Measurements from ENCODE around the gene STAM.

The STAM gene

DNA sequence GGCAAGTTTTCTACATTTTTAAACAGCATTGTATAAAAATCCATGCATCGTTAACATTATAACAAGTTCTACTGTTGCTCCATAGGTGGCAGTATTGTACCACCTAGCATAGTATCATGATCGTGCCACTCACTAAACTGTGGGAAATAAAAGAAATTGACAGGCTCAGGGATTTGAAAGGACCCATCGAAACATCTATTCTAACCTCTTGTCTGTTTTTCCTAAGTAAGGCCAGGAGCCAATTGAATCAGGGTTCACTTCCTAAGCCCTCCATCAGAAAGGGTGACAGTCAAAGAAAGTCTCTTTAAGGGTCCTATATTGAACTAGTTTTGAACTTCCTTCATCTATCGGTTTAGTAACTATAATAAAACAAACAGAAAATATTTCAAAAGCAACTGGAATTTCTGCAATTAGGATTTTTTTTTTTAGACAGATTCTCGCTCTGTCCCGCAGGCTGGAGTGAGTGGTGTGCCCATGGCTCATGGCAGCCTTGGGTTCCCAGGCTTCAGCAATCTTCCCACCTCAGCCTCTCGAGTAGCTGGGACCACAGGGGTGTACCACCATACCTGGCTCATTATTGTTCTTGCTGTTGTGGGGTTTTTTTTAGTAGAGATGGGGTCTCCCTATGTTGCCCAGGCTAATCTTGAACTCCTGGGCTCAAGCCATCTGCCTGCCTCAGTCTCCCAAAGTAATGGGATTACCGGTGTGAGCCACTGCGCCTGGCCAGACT, 36.2 kb upstream of the STAM start:
- TF ChIP-seq, protein P1, sequence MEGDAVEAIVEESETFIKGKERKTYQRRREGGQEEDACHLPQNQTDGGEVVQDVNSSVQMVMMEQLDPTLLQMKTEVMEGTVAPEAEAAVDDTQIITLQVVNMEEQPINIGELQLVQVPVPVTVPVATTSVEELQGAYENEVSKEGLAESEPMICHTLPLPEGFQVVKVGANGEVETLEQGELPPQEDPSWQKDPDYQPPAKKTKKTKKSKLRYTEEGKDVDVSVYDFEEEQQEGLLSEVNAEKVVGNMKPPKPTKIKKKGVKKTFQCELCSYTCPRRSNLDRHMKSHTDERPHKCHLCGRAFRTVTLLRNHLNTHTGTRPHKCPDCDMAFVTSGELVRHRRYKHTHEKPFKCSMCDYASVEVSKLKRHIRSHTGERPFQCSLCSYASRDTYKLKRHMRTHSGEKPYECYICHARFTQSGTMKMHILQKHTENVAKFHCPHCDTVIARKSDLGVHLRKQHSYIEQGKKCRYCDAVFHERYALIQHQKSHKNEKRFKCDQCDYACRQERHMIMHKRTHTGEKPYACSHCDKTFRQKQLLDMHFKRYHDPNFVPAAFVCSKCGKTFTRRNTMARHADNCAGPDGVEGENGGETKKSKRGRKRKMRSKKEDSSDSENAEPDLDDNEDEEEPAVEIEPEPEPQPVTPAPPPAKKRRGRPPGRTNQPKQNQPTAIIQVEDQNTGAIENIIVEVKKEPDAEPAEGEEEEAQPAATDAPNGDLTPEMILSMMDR (IDR thresholded peaks at IDR 0.05), result peak; percentile 85
- DNase-seq, result peak; percentile 15
- H3K9me3 Mint-ChIP-seq, result no peaks in the 10 kb centered on the region
- peaks cover 20% of the 10 kb centered on the region for H3K36me3 Mint-ChIP-seq (ENCODE audit: low read depth)
- H3K4me1 Mint-ChIP-seq, result no peaks in the 10 kb centered on the region
- H3K27me3 Mint-ChIP-seq (ENCODE audit: low read depth, poor library complexity), result no peaks in the 10 kb centered on the region
- H3K27ac Mint-ChIP-seq, result no peak overlapping the region
- H3K4me3 Mint-ChIP-seq, result no peak overlapping the region

DNA sequence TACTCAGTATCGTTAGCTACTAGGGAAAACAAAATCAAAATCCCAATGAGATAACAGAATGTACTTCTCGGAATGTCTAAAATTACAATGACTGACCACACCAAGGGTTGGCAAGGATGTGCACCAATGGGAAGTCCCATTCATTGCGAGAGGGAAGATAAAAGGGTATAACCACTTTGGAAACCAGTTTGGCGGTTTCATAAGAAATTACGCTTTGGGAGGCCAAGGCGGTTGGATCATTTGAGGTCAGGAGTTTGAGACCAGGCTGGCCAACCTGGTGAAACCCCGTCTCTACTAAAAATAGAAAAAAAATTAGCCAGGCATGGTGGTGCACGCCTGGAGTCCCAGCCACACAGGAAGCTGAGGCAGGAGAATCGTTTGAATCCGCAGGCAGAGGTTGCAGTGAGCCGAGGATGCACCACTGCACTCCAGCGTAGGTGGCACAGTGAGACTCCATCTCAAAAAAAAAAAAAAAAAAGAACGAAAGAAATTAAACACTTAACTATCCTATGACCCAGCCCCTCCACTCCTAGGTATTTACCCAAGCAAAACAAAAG, 34.4 kb upstream of the STAM start:
- H3K4me3 Mint-ChIP-seq, result no peak overlapping the region
- H3K27ac Mint-ChIP-seq, result no peak overlapping the region
- no peaks in the 10 kb centered on the region for H3K27me3 Mint-ChIP-seq (ENCODE audit: low read depth, poor library complexity)
- H3K9me3 Mint-ChIP-seq, result no peaks in the 10 kb centered on the region
- no peak for DNase-seq
- no peaks in the 10 kb centered on the region for H3K4me1 Mint-ChIP-seq
- TF ChIP-seq, protein P1 (IDR thresholded peaks at IDR 0.05), result no peak
- peaks cover 26% of the 10 kb centered on the region for H3K36me3 Mint-ChIP-seq (ENCODE audit: low read depth)

DNA sequence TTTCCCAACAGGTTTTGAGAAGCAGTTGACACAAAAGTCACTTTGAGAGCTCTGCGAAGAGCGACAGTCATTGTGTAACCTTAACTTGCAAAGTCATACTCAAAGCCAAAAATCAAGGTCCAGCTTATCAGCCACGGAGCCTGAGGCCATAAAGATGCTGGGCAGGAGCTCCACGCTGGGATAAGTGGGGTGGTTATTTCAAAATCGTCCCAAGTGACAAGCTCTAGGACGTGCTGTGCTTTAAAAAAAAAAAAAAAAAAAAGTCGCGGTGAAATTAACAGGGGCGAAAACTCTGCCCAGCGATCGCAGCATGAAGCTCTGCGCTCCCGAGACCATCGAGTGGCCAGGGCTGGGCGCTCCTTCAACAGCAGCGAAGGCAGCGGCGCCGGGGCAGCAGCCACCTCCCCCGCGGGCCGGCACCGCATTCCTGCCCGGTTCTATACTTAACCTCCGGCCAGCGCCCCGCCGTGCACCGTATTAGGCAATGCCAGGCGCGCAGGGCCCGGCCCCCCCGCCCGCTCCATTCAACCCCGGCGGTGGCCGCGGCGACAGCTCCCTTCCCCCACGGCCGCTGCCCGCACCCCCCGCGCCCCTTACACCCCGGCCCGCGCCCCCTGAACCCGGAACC, 27.4 kb upstream of the STAM start:
- peaks cover 21% of the 10 kb centered on the region for H3K36me3 Mint-ChIP-seq (ENCODE audit: low read depth)
- H3K4me3 Mint-ChIP-seq, result peak overlapping the region; percentile 78
- no peaks in the 10 kb centered on the region for H3K4me1 Mint-ChIP-seq
- TF ChIP-seq, protein P1 (IDR thresholded peaks at IDR 0.05), result no peak
- peak; percentile 83 for DNase-seq
- H3K27me3 Mint-ChIP-seq (ENCODE audit: low read depth, poor library complexity), result peaks cover 9% of the 10 kb centered on the region
- H3K9me3 Mint-ChIP-seq, result no peaks in the 10 kb centered on the region
- H3K27ac Mint-ChIP-seq, result no peak overlapping the region

DNA sequence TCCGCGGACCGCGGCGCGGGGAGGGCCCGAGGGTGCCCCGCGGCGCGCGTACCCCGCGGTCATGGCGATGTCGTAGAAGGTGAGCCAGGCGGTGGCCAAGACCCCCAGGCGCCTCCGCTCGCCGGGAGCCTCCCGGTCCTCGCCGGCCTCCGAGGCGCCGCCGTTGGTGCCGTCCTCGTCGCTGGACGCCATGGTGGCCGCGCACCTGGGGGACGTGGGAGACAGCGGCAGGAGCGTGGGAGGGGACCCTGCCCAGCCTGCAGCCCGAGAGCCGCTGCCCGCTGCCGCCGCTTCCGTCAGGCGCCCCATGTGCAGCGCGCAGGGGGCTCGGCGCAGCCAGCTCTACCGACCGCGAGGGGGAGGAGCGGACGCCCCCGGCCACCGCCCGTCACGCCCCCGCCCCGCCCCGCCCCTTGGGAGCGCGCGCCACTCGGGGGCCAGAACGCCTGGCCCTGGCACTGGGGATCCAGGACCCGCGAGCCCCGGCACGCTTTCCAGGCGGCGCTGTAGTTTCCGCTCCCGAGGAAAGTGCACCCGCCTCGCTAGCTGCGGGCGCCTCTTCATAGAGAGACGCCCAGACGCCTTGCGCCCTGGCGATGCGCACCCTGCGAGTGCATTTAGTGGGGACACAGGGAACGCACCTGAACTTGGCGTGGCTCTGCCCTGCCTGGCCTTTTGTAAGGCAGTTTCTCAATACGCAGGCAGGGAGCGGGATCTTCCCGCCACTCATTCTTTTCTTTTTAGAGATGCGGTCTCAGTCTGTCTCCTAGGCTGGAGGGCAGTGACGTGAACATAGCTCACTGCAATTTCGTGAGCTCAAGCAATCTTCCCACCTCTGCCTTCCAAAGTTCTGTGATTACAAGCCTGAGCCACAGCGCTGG, 26.7 kb upstream of the STAM start, which contains the start of gene HACD1:
HACD1 (minus strand) TSS at position 344 of the 881 bp plus-strand sequence; CDS start at position 309, 35 bp downstream.
- Mint-ChIP-seq H3K27ac (no peak within 1 kb of the TSS), H3K4me1 (no peaks in the 10 kb centered on the region), H3K4me3 (peak within 1 kb of the TSS; percentile 88), H3K36me3 (ENCODE audit: low read depth) (peaks cover 15% of the 10 kb centered on the region), H3K27me3 (ENCODE audit: low read depth, poor library complexity) (peaks cover 9% of the 10 kb centered on the region), H3K9me3 (no peaks in the 10 kb centered on the region)
- TF ChIP-seq, protein P1 (IDR thresholded peaks at IDR 0.05), result no peak
- peak; percentile 87 for DNase-seq

DNA sequence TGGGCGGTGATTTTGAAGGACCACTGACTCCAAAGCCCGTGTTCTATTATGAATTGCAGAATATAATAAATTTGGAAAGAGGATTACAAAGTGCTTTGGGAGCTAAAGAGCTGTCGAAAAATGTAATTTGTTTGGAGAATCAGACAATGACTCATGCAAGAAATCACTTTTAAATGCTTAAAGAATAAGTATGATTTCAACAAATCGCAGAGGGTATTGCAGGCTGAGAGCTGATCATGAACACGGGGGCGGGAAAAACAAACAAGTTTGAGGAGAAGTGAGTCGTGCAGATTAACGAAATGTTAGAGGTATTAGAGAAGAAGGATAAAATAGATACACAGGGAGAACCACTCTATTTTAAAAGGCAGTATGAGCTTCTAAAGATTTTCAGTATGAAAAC, 21.9 kb upstream of the STAM start:
- Mint-ChIP-seq H3K27ac (no peak overlapping the region), H3K4me1 (no peaks in the 10 kb centered on the region), H3K27me3 (ENCODE audit: low read depth, poor library complexity) (peaks cover 16% of the 10 kb centered on the region), H3K36me3 (ENCODE audit: low read depth) (no peaks in the 10 kb centered on the region), H3K4me3 (no peak overlapping the region), H3K9me3 (no peaks in the 10 kb centered on the region)
- TF ChIP-seq, protein P1 (IDR thresholded peaks at IDR 0.05), result no peak
- no peak for DNase-seq

Measured in nephron progenitor cell (in vitro differentiated cells).